KBM-7 (cell line): Measurements from ENCODE around the gene ISCU.
"Not testable (repeated sequence)": the region's sequence is repeated elsewhere in the genome, so short reads cannot be mapped to it uniquely, and the experiment has no call there.

ENCODE experiments used
- DNase-seq: peaks from one replicate; pipeline ENCODE4 v3.0.0-alpha.2; 2015
- in situ Hi-C: fragments of 300-500 bp; cut with MboI; formaldehyde crosslinking; loops from 2 replicates; pipeline ENCODE4 v1.14.3; 2020; ENCODE audit warnings: low sequenced_read_pairs, low pct_unique_long_range_greater_than_20kb, mixed read lengths

ISCU gene

GRCh38 chr12:108611884-108612415 is 49.6 kb downstream of the ISCU start:
- in situ Hi-C loops, result no loop called here
- DNase-seq, result peak; percentile 66

GRCh38 chr12:108612788-108613282 is 50.4 kb downstream of the ISCU start:
- in situ Hi-C loops, result no loop called here
- DNase-seq, result no peak

GRCh38 chr12:108613548-108613947 is 51.2 kb downstream of the ISCU start:
- DNase-seq, result no peak
- in situ Hi-C loops, result no loop called here

GRCh38 chr12:108614041-108614440 is 51.6 kb downstream of the ISCU start:
- in situ Hi-C loops, result no loop called here
- no peak for DNase-seq

- DNase-seq, result no peak
- in situ Hi-C loops, result no loop called here
Measured at GRCh38 chr12:108614639-108615038, 52.2 kb downstream of the ISCU start.

- DNase-seq, result no peak
- in situ Hi-C loops, result no loop called here
Measured at GRCh38 chr12:108615918-108616317, 53.5 kb downstream of the ISCU start.

GRCh38 chr12:108616359-108616758 is 54.0 kb downstream of the ISCU start:
- in situ Hi-C loops, result no loop called here
- no peak for DNase-seq

- in situ Hi-C loops, result no loop called here
Measured at GRCh38 chr12:108616941-108617858, 54.8 kb downstream of the ISCU start.

GRCh38 chr12:108618079-108618952 is 55.9 kb downstream of the ISCU start:
- in situ Hi-C loops, result no loop called here
- DNase-seq, result peak; percentile 88

More at GRCh38 chr12:108616941-108617858, 54.8 kb downstream of the ISCU start:
- peak; percentile 71 for DNase-seq

- DNase-seq, in situ Hi-C loops: not testable (repeated sequence)
Measured at GRCh38 chr12:108618953-108619274, 56.5 kb downstream of the ISCU start.
